Renal pelvis (tissue), 12 donors: ENCODE results near the gene KCTD16. TPM values are rescaled to one million over a fixed set of nuclear protein-coding genes. Genes with fewer than 3 reads are reported as not detected.

Source experiments
- DNase-seq: peaks from one replicate; pipeline ENCODE4 v3.0.0-alpha.2; 2013
- long read RNA-seq, 16 experiments: transcript quantifications; one replicate each; lab custom pipeline, GENCODE V29; 2026
- polyA plus RNA-seq, 3 donors: library from polyadenylated mRNA; unstranded; fragments of 120-200 nt; gene quantifications; one replicate each; pipeline ENCODE4 v1.2.1, GENCODE V29; 2013; ENCODE audit not compliant: insufficient read length in 3 of 3

KCTD16 gene
- polyA plus RNA-seq = 1 to 10 TPM; 2.3 to 2.8 (median 2.7) TPM
- long read RNA-seq, donor 1 = 0 reads
- long read RNA-seq, donor 2 = 0 reads
- long read RNA-seq, donor 3 = 0 reads
- long read RNA-seq, donor 4 = 0 reads
- long read RNA-seq, donor 5 = 0 reads
- long read RNA-seq, donor 6 = 0 reads
- long read RNA-seq, donor 7 = 0 reads
- long read RNA-seq, donor 8 = 0 reads
- long read RNA-seq, donor 9 = 0 reads
- long read RNA-seq, donor 10 = 0 reads
- long read RNA-seq, donor 11 = 0 reads
- long read RNA-seq, donor 12 = 0 reads
- long read RNA-seq, donor 13 = 0 reads
- long read RNA-seq, donor 14 = 0 reads
- long read RNA-seq, donor 15 = 0 reads
- long read RNA-seq, donor 16 = 0 reads

DNA sequence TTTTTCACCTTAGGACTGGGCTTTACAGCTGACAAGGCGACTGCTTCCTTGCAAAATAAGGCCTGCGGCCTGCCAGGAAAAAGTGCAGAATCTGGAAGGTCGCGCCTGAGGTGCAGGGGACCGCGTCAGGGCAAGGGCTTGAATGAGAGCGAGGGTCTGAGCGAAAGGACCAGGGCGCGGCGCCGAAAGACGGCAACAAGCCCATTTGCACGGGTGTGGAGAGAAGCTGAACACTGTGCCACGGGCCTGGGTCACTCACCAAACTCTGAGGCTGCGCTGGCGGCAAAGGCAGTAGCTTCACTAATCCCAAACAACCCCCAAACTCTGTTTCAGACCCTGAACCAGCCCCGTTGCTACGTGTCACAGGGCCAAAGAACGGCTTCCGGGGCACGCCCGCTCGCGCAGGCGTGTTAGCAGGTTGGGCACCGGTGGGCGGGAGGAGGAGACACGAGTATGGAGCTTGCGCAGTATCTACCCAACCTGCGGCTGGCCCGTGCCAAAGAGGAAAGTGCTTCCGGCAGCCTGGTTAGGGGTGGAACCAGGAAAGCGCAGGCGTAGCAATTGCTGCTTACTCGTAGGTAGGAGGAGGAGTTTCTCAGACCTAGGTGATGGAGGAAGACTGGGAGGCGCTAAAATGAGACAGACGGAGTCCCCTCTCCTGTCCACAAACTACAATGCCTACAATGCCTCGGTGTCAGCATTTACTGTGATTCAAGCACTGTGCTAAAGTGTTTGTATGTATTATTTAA lies at the start of gene KCTD16, which contains the start of gene YIPF5:
Gene KCTD16 (plus strand): TSS at position 598 of the 749 bp plus-strand sequence.
Gene YIPF5 (minus strand): TSS at position 384 of the 749 bp plus-strand sequence. CDS start 704 bp downstream, outside the sequence.
- DNase-seq = peak; percentile 96

GRCh38 chr5:144121577-144121976 lies 49.1 kb upstream of the KCTD16 start:
- DNase-seq = no peak

DNA sequence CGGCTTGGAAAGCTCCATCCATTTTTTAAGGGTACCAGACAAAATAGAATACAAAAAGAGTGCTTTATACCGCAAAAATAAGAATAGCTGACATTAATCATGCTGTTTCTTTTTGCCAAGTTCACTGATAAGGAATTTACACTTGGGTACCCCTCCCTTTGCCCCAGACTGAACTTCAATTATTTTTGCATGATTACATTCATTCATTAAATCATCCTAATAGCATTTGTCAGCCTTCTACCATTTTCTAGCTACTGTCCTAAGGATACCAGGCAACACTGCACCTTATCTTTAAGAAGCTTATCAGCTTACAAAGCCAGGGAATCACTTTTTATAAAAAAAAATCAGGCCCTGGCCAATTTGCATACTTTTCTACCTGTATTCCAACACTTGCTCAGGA lies 48.6 kb upstream of the KCTD16 start:
- no peak for DNase-seq

DNA sequence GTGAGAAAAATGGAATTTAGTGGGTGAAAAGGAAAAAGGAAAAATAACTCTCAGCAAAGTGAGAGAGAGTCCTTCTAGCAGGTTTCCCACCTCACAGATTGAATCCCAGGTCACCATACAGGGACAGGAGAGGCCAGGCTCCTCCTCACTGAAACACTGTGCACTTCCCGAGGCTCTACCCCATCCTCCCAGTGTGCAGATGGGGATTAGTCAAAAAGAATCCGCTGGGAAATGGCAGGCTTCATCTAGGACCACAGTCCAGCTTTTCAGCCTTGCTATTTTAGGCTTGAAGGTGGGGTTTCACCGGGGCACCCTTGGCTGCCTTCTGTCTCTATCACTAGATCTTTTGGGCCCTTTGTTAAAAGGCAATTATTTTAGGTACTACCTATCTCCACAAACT lies 48.0 kb upstream of the KCTD16 start:
- no peak for DNase-seq

DNA sequence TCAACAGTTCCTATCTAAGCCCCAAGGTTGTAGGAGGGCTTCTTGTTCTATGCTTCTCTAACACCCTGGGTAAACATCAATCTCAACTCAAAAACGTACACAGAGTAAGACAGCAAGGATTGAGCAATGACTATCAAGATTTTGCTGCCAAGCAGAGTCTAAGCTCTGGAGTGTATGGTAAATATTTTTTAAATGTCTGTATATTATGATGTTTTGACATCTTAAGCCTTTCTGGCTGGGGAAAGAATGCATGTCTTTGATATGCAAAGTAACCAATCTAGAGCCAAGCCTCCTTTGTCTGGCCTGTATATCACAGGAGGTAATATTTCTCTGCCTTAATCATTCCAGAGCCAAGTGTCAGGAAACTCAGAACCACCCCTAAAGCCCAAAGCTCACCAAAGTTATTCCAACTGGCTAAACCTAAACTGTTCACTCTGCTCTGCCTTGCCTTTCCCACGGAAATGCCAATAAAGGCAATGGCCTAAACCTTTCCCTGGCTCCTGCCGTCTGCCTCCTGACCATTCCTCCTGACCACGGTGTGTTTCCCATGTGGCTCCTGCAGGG lies 45.4 kb upstream of the KCTD16 start:
- no peak for DNase-seq

DNA sequence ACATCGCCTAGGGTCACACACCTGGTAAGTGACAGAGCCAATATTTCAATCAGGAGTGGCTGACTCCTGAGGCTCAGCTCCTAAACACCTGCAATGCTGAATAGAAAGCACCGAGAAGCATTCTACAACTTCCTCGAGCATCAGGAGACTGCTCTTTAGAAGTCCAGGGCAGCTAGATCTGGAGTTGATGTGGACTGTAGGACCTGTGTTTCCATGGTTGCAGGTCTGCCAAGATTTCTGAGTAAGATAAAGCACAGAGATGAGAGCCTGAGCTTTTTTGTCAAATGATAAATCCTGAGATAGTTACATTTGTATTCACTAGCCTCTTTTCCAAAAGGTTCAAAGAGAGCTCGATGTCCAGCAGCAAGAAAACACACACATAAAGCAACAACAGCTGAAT lies 44.0 kb upstream of the KCTD16 start:
- no peak for DNase-seq

DNA sequence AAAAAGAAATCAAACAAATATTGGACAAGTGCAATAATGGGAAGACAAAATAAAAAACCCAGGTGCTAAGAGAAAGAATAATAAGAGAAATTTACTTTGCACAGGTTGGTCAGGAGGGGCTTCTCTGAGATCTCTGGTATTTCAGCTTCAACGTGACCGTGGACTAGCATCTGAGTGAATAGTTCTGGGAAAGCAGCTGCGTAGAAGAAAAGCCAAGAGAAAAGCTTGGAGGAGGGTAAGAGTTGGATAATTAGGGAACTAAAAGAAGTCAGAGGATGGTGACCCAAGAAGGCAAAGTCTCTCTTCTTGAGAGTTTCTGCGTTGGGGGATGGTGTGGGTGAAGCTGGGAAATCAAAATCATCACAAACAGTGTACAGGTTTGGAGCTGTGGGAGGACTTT lies 41.8 kb upstream of the KCTD16 start:
- no peak for DNase-seq

GRCh38 chr5:144130306-144130705 lies 40.4 kb upstream of the KCTD16 start:
- no peak for DNase-seq

DNA sequence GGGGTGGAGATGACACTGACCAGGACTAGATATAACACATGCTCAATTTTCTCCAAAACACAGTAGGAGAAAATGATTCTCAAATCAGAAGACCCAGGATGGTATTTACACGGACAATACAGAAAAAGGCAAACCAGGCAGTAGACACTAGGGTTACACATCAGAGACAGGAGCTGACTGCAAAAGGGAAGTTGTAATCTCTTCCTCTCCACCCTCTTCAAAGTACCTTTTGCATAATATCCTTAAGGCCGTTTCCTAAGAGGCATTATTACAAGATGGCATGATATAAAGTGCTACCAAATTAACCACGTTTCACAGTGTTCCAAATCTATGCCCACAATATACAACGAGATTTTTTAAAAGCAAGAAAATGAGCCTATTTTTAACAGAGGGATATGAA lies 39.4 kb upstream of the KCTD16 start:
- no peak for DNase-seq

DNA sequence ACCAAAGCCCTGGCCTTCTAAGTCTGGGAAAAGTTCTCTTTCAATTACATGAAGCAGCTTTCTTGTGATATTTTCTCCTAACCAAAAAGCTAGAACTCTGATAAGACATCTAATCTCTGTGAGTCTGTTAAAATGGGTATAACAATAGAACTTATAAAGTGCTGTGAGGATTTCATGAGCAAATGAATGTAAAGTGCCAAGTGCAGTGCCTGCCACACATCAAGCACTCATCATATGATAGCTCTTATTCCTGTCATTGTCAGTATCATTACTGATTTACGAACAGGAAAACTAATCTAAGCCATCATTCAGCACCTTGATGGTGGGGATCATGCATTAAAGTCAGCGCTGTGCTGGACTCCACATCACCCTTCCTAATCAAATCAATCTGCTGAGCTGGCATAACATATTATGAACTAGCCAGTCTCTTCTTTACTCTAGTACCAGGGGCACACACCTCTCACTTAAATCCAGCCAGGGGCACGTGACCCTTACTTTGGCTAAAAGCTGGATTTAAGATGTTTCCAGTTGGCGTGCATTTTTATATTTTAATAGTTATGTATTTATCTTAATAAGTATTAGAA lies 37.5 kb upstream of the KCTD16 start:
- DNase-seq = no peak

DNA sequence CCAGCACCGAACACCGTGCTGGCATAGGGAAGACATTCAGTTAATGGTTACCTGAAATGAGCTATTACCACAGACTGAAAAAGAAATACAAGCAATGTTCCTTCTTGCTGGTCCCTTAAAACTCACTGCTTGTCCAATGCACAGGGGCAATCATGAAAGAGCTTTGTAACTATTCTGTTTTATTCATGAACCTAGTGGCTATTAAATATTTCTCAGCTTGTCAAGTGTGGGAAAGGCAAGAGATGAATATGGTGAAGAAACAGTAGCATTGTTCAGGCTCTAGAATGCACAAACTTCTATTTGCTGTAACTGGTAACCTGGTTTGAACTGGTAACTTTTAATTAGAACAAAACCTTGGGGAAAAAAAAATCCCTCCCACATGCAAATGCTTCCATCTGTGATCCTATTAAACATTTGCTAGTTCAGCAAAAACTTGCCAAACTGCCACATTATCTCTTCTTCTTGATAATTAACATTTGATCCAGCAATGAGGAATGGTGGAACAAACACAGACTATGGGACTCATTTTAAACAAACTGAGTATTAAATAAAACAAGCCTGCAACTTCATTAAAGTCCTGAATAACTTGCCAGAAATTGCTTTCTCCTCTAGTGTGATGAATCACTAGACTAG lies 36.4 kb upstream of the KCTD16 start:
- DNase-seq = no peak

DNA sequence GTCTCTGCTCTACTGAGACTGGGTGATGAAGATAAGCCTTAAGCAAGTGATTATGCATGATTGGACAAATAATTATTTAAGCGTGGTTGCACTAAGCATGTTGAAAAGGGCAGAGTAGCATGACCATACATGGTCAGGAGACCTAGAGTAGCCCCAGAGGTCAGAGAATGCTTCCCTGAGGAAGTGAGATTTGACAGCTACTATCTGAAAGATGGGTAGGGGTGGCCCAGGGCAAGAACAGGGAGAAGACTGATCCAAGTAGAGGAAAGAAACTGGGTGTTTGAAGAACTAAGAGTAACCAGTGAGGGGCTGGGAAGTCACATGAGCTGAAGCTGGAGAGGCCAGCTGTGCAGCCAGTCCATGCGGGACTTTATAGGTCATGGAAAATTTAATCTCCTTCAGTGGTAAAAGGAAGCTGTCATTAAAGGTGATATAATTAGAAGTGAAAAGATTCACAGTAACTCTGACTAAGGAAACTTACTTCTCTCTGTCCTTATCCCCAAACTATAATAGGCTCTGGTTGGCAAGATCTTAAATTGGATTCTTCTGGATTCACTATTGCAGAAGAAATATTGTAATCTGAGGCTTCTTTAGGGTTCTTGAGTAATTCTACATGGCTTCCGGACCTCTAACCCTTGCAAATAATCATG lies 35.4 kb upstream of the KCTD16 start:
- no peak for DNase-seq

- DNase-seq = no peak
These were observed 31.1 kb upstream of the KCTD16 start for GRCh38 chr5:144139586-144139985.

- DNase-seq = peak; percentile 61
These were observed 29.1 kb upstream of the KCTD16 start for GRCh38 chr5:144141585-144141984.

GRCh38 chr5:144142139-144142823 lies 28.4 kb upstream of the KCTD16 start:
- DNase-seq = peak; percentile 47

DNA sequence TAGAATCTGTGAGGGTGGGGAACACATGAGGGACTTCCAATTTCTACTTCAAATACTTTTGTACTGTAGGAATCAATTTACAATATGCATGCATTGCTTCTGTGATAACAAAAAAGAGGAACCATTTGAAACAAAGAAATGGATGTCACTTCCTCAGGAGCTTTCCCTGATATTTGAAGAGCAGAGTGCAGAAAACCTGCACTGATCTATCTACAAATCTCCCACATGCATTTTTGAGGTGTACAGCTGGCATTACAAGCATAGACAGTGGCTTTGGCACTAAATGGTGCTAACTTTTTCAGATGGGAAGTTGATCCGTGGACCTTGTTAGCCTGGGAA lies 27.9 kb upstream of the KCTD16 start:
- no peak for DNase-seq

- DNase-seq = no peak
These were observed 27.0 kb upstream of the KCTD16 start for GRCh38 chr5:144143625-144144024.

DNA sequence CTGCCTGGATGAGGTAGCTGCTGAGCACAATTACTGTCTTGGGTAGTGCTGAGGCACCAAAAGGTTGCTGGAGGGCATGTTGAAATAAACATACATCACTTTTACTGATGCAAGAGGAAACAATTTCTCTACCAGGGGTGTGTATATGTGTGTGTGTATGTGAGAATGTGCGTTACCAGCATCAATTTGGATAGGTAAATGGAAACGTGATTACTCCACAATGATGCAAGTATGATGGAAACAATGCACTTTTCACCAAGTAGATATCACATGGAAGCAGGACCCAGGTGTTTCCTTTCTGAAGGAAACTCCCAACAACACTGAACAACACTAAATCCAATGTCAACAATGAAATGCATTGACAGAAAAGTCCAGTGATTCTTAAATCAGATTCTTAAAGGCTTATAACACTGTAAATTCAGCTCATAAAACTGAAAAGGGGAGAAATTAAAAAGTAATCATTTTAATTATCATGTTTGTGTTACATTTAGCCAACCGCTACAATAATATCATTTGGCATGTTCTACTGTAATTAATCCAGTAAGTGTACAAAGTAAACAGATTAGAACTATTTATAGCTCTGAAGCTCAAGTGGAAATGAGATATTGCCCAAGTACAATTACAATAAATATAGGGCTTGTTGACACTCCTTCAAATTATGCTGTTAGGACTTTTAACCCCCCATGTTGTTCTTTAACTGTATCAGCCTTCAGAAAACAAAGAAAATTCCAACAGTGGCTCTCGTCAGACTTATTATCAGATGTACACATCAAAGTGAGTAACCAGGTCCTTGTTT lies 25.5 kb upstream of the KCTD16 start:
- DNase-seq = peak; percentile 28

DNA sequence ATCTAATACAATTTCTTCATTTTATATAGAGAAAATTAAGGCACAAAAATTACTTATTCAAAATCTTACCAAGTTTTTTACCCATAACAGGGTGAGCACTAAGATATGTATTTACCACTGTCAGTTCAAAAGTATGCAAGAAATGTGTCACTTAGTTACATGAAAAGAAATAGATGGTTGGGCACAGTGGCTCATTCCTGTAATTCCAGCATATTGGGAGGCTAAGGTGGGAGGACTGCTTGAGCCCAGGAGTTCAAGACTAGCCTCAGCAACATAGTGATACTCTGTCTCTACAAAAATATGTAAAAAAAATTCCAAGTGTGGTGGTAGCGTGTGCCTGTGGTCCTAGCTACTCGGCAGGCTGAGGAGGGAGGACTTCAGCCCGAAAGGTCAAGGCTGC lies 19.6 kb upstream of the KCTD16 start:
- DNase-seq = no peak

DNA sequence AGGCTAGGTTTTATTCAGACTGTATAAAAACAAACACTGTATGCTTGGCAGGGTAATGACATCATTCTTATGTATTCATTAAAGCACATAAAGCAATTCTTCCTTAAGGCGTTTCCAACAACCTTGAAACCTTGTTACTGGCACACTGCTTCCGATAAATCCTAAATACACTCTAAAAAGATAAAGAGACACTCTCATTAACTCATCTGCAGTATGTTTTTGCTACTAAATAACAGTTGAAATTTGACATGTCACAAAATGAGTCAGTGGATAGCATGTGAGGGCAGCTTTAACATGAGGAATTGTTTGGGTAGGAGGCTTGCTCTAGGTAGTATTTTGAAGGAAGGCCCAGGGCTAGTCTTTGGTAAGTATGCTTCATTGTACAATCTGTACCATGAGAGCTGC lies 13.9 kb upstream of the KCTD16 start:
- no peak for DNase-seq
